ENCODE measurements around the gene MPHOSPH6.

Gene MPHOSPH6

GRCh38 chr16:82108774-82109173 lies 61.2 kb downstream of the MPHOSPH6 start:
- TF ChIP-seq CTCF (conservative IDR thresholded peaks at IDR 0.05; ENCODE audit: low read depth, low read length): no peak
- no peak for DNase-seq (ENCODE audit: low read depth)
- H3K4me3 ChIP-seq (ENCODE audit: low read depth, low read length): no peak overlapping the region

- DNase-seq (ENCODE audit: low read depth): no peak
- no peak for TF ChIP-seq CTCF (conservative IDR thresholded peaks at IDR 0.05; ENCODE audit: low read depth, low read length)
- no peak overlapping the region for H3K4me3 ChIP-seq (ENCODE audit: low read depth, low read length)
Observed at GRCh38 chr16:82108100-82108499, 61.9 kb downstream of the MPHOSPH6 start.

GRCh38 chr16:82105107-82105506 lies 64.9 kb downstream of the MPHOSPH6 start:
- TF ChIP-seq CTCF (conservative IDR thresholded peaks at IDR 0.05; ENCODE audit: low read depth, low read length): no peak
- no peak overlapping the region for H3K4me3 ChIP-seq (ENCODE audit: low read depth, low read length)
- DNase-seq (ENCODE audit: low read depth): no peak
